Spleen (tissue), 7 donors: ENCODE measurements around the gene SOSTDC1.

Experiments used
- CTCF ChIP-seq, 11 experiments: fragments of 200-600 bp in 7 of 11; fragments of 450-650 bp in 4 of 11; sonication (generic) in 4 of 11; IDR thresholded peaks in 8 of 11; conservative IDR thresholded peaks in 3 of 11; 1 replicate in 7 of 11; 2 replicates in 4 of 11; pipeline versions ENCODE4 v1.4.0 to v1.8.0; 2016 to 2021; ENCODE audit warnings: antibody characterized with exemption in 11 of 11, inconsistent platforms in 4 of 11, mild to moderate bottlenecking in 1 of 11
- POLR2A ChIP-seq, 3 donors: fragments of 450-650 bp; IDR thresholded peaks; one replicate each; pipeline ENCODE4 v1.5.1; 2017; ENCODE audit warnings: antibody characterized with exemption in 3 of 3, mild to moderate bottlenecking in 1 of 3
- POLR2AphosphoS5 ChIP-seq, 3 donors: sonication (generic); formaldehyde crosslinking; IDR thresholded peaks; one replicate each; pipeline ENCODE4 v1.5.1; 2017; ENCODE audit warnings: antibody characterized with exemption in 3 of 3
- donor health status: DM: no; HTN: no; CAD: no; lungs with moderate emphysema.
- donor health status: DM: no; HTN: no; CAD: no.
- donor health status: DM: no; HTN: no; CAD: no.

DNA sequence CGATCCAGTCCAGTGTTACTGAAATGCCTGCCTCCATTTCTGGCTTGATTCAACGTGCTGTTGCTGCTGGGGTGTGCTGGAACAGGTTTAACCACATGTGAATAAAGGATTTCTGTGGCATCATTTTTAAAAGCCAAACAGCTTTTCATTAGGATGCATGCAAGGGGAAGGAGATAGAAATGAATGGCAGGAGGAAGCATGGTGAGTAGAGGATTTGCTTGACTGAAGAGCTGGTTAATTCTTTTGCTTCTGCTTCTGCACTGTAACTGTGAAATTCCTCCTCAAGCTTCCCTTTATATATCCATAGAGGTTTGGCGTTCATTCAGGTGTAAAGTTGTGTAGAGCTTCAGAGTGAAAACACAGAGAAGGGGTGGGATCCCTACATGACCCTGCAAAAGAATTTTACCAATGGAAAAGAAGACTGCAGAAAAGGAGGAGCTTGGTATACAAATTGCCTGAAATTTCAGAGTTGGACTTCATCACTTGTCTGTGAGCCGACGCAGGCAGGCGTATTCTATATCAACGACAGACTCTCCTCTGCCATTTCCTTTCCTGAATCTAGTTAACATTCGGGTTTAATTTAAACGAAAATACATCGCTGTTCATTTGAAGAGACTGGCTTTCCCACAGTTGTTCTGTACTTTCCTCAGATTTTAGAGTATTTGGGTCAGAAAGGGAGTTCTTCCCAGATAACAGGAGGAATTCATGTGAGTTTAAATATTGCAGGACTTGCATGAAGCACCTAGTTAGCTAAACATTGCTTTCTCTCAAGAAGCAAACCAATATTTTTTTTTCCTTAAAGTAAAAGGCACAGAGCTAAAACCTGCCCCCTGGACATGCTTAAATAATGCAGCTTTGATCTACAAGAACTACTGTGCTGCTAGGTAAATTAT is at the start of gene SOSTDC1:
- no peak for TF ChIP-seq CTCF (IDR thresholded peaks at IDR 0.05 in 8 of 11, conservative IDR thresholded peaks at IDR 0.05 in 3 of 11)
- no peak for TF ChIP-seq POLR2AphosphoS5 (IDR thresholded peaks at IDR 0.05)
- no peak for TF ChIP-seq POLR2A (IDR thresholded peaks at IDR 0.05)
